Posterior cingulate gyrus (tissue), 11 donors: ENCODE data around the gene BSDC1.

Source experiments
- DNase-seq, 10 donors: peaks; one replicate each; pipeline versions ENCODE4 v3.0.0 to v3.0.0-alpha.2; 2020 to 2021; ENCODE audit warnings: mixed read lengths in 3 of 10
- intact Hi-C: fragments of 100-400 bp; cut with DNase I; formaldehyde crosslinking; loops from one replicate; pipeline ENCODE4 v1.15.1; 2023

The BSDC1 gene

GRCh38 chr1:32339363-32339978, 54.8 kb downstream of the BSDC1 start:
- peak in 1 of 10 donors; percentile 18 for DNase-seq
- intact Hi-C loops, result loop anchor here (10.0 kb wide), 1 partner anchor 125 kb away; no protein-coding TSS in a partner anchor

GRCh38 chr1:32338637-32339145, 55.5 kb downstream of the BSDC1 start:
- intact Hi-C loops, result loop anchor here (10.0 kb wide), 1 partner anchor 124 kb away; no protein-coding TSS in a partner anchor
- DNase-seq, result peak in 2 of 10 donors; percentile 41 to 58

GRCh38 chr1:32337855-32338636, 56.2 kb downstream of the BSDC1 start:
- intact Hi-C loops, result loop anchor here (10.0 kb wide), 1 partner anchor 123 kb away; no protein-coding TSS in a partner anchor
- DNase-seq, result peak; percentile 73 to 98 (median 88)

GRCh38 chr1:32336963-32337675, 57.1 kb downstream of the BSDC1 start:
- intact Hi-C loops, result loop anchor here (10.0 kb wide), 1 partner anchor 122 kb away; no protein-coding TSS in a partner anchor
- DNase-seq, result peak in 1 of 10 donors; percentile 78

- intact Hi-C loops, result loop anchor here (10.0 kb wide), 1 partner anchor 122 kb away; no protein-coding TSS in a partner anchor
Measured at GRCh38 chr1:32336591-32336932, 57.7 kb downstream of the BSDC1 start.

GRCh38 chr1:32335790-32336590, 58.3 kb downstream of the BSDC1 start, which contains the start of gene MARCKSL1:
TSS of gene MARCKSL1 (minus strand) at chr1:32336233. CDS start at chr1:32336033, 200 bp downstream.
- DNase-seq, result peak; percentile 78 to 98 (median 87)
- intact Hi-C loops, result loop anchor here (10.0 kb wide), 1 partner anchor 121 kb away; no protein-coding TSS in a partner anchor

More at GRCh38 chr1:32336591-32336932, 57.7 kb downstream of the BSDC1 start:
- no peak for DNase-seq

GRCh38 chr1:32335535-32335789, 58.8 kb downstream of the BSDC1 start:
- intact Hi-C loops, result loop anchor here (10.0 kb wide), 1 partner anchor 121 kb away; no protein-coding TSS in a partner anchor
- no peak for DNase-seq

- intact Hi-C loops, result loop anchor here (5.0 to 10.0 kb wide), 2 partner anchors 93 to 120 kb away; no protein-coding TSS in a partner anchor
- DNase-seq, result peak in 5 of 10 donors; percentile 31 to 93 (median 84)
Measured at GRCh38 chr1:32334864-32335534, 59.2 kb downstream of the BSDC1 start.

- intact Hi-C loops, result loop anchor here (5.0 to 10.0 kb wide), 2 partner anchors 92 to 120 kb away; no protein-coding TSS in a partner anchor
- peak in 2 of 10 donors; percentile 79 to 81 for DNase-seq
Measured at GRCh38 chr1:32334274-32334861, 59.9 kb downstream of the BSDC1 start.

GRCh38 chr1:32333251-32333963, 60.8 kb downstream of the BSDC1 start:
- peak in 1 of 10 donors; percentile 2 for DNase-seq
- intact Hi-C loops, result loop anchor here (5.0 to 10.0 kb wide), 2 partner anchors 91 to 119 kb away; no protein-coding TSS in a partner anchor

- intact Hi-C loops, result loop anchor here (5.0 to 10.0 kb wide), 2 partner anchors 90 to 118 kb away; no protein-coding TSS in a partner anchor
- DNase-seq, result peak in 3 of 10 donors; percentile 30 to 90 (median 55)
Measured at GRCh38 chr1:32332290-32333079, 61.8 kb downstream of the BSDC1 start.

GRCh38 chr1:32331549-32331948, 62.7 kb downstream of the BSDC1 start:
- intact Hi-C loops, result loop anchor here (5.0 to 10.0 kb wide), 2 partner anchors 89 to 117 kb away; no protein-coding TSS in a partner anchor
- peak in 2 of 10 donors; percentile 52 to 59 for DNase-seq

- peak in 2 of 10 donors; percentile 44 to 72 for DNase-seq
- intact Hi-C loops, result loop anchor here (5.0 to 10.0 kb wide), 2 partner anchors 88 to 116 kb away; no protein-coding TSS in a partner anchor
Measured at GRCh38 chr1:32330558-32331151, 63.6 kb downstream of the BSDC1 start.

- DNase-seq, result peak in 1 of 10 donors; percentile 1
- intact Hi-C loops, result loop anchor here (5.0 to 10.0 kb wide), 2 partner anchors 88 to 115 kb away; no protein-coding TSS in a partner anchor
Measured at GRCh38 chr1:32329931-32330466, 64.2 kb downstream of the BSDC1 start.

GRCh38 chr1:32327204-32327603, 67.0 kb downstream of the BSDC1 start:
- intact Hi-C loops, result no loop called here
- peak in 1 of 10 donors; percentile 16 for DNase-seq

GRCh38 chr1:32321712-32322291, 72.4 kb downstream of the BSDC1 start:
- intact Hi-C loops, result no loop called here
- no peak for DNase-seq
